CD14-positive monocyte (primary cell): ENCODE measurements around the gene COL21A1. TPM values are rescaled to one million over a fixed set of nuclear protein-coding genes. Genes with fewer than 3 reads are reported as not detected.

Source experiments
- DNase-seq, 3 donors: peaks; one replicate each; pipeline ENCODE4 v3.0.0-alpha.2; 2011 to 2022
- H2AFZ ChIP-seq: 2 replicates; pipeline ENCODE4 v1.6.0; 2012; ENCODE audit warnings: mild to moderate bottlenecking, low read depth, low read length, inconsistent platforms; ENCODE audit not compliant: insufficient read depth, poor library complexity, severe bottlenecking
- H3K27ac ChIP-seq, 2 donors: 1 replicate in 1 of 2; 2 replicates in 1 of 2; pipeline ENCODE4 v1.5.1; 2012 to 2013; ENCODE audit warnings: low read length in 2 of 2, control low read depth in 1 of 2, inconsistent platforms in 1 of 2, low read depth in 1 of 2, mild to moderate bottlenecking in 1 of 2
- H3K27me3 ChIP-seq, 2 donors: one replicate each; pipeline versions ENCODE4 v1.6.0 to v1.6.1; 2011 to 2013; ENCODE audit warnings: low read length in 2 of 2; ENCODE audit not compliant: control insufficient read depth in 2 of 2, insufficient read depth in 2 of 2
- H3K36me3 ChIP-seq, 2 donors: replicated peaks in 1 of 2; 1 replicate in 1 of 2; 2 replicates in 1 of 2; pipeline versions ENCODE4 v1.5.1 to v1.6.1; 2012 to 2013; ENCODE audit warnings: low read length in 2 of 2, control low read depth in 1 of 2, inconsistent platforms in 1 of 2, mild to moderate bottlenecking in 1 of 2; ENCODE audit not compliant: insufficient read depth in 2 of 2, control insufficient read depth in 1 of 2
- H3K4me1 ChIP-seq, 2 donors: 1 replicate in 1 of 2; 2 replicates in 1 of 2; pipeline versions ENCODE4 v1.5.1 to v1.6.1; 2012 to 2013; ENCODE audit warnings: low read length in 2 of 2, control low read depth in 1 of 2, inconsistent platforms in 1 of 2, mild to moderate bottlenecking in 1 of 2, moderate library complexity in 1 of 2; ENCODE audit not compliant: insufficient read depth in 2 of 2, control insufficient read depth in 1 of 2
- H3K4me2 ChIP-seq: replicated peaks from 2 replicates; pipeline ENCODE3; 2012; ENCODE audit warnings: low read length, moderate library complexity, mild to moderate bottlenecking; ENCODE audit not compliant: poor library complexity, severe bottlenecking; ENCODE audit errors: extremely low read depth
- H3K4me3 ChIP-seq, 3 experiments: fragments of 200-600 bp in 1 of 3; sonication (generic) in 1 of 3; replicated peaks in 1 of 3; 1 replicate in 2 of 3; 2 replicates in 1 of 3; pipeline ENCODE4 v1.5.1; 2011 to 2013; ENCODE audit warnings: low read length in 3 of 3, mild to moderate bottlenecking in 3 of 3, control low read depth in 2 of 3, low read depth in 2 of 3, inconsistent platforms in 1 of 3, moderate library complexity in 1 of 3
- H3K79me2 ChIP-seq: 2 replicates; pipeline ENCODE4 v1.6.0; 2012; ENCODE audit warnings: mild to moderate bottlenecking, control low read depth, inconsistent platforms, low read length, moderate library complexity; ENCODE audit not compliant: insufficient read depth
- H3K9ac ChIP-seq: 2 replicates; pipeline ENCODE4 v1.6.0; 2017; ENCODE audit warnings: low read length, mild to moderate bottlenecking; ENCODE audit not compliant: insufficient read depth, poor library complexity, severe bottlenecking
- H3K9me3 ChIP-seq, 2 donors: replicated peaks in 1 of 2; 1 replicate in 1 of 2; 2 replicates in 1 of 2; pipeline versions ENCODE4 v1.5.1 to v1.6.1; 2012 to 2013; ENCODE audit warnings: low read length in 2 of 2, control low read depth in 1 of 2; ENCODE audit not compliant: control insufficient read depth in 1 of 2, insufficient read depth in 1 of 2
- H4K20me1 ChIP-seq: 2 replicates; pipeline ENCODE4 v1.6.0; 2012; ENCODE audit warnings: mild to moderate bottlenecking, low read length, control low read depth, moderate library complexity; ENCODE audit not compliant: insufficient read depth
- H3K27ac Mint-ChIP-seq, 7 donors: one replicate each; pipeline ENCODE4 v1.8.0; 2020; ENCODE audit warnings: mild to moderate bottlenecking in 7 of 7, mixed read lengths in 7 of 7, moderate library complexity in 6 of 7, inconsistent platforms in 2 of 7
- H3K27me3 Mint-ChIP-seq, 3 donors: one replicate each; pipeline ENCODE4 v1.8.0; 2021 to 2022; ENCODE audit warnings: low read depth in 3 of 3, mild to moderate bottlenecking in 3 of 3, mixed read lengths in 3 of 3, moderate library complexity in 3 of 3, inconsistent platforms in 1 of 3
- H3K36me3 Mint-ChIP-seq, 2 donors: one replicate each; pipeline ENCODE4 v1.8.0; 2020; ENCODE audit warnings: mixed read lengths in 2 of 2, inconsistent platforms in 1 of 2, mild to moderate bottlenecking in 1 of 2
- H3K4me1 Mint-ChIP-seq: one replicate; pipeline ENCODE4 v1.8.0; 2020; ENCODE audit warnings: mild to moderate bottlenecking, mixed read lengths
- H3K4me3 Mint-ChIP-seq, 2 donors: one replicate each; pipeline ENCODE4 v1.8.0; 2020; ENCODE audit warnings: mild to moderate bottlenecking in 2 of 2, mixed read lengths in 2 of 2, moderate library complexity in 1 of 2
- H3K9me3 Mint-ChIP-seq, 7 donors: one replicate each; pipeline ENCODE4 v1.8.0; 2020 to 2022; ENCODE audit warnings: mixed read lengths in 7 of 7, mild to moderate bottlenecking in 6 of 7, moderate library complexity in 6 of 7, inconsistent platforms in 2 of 7
- WGBS: methylation state at CpG from one replicate; pipeline ENCODE4 v1.1.5; 2013; ENCODE audit warnings: missing lambda C conversion rate; ENCODE audit not compliant: insufficient coverage; 5-methylcytosine and 5-hydroxymethylcytosine counted together
- intact Hi-C, 2 donors: fragments of 100-400 bp; cut with micrococcal nuclease; formaldehyde crosslinking; loops; one replicate each; pipeline versions ENCODE4 v1.15.0 to v1.15.1; 2023
- polyA plus RNA-seq, 3 donors: library from polyadenylated mRNA; depleted of rRNA in 1 of 3; unstranded in 2 of 3; stranded (reverse) in 1 of 3; fragments of 300-500 nt in 2 of 3; fragments of >200 nt in 1 of 3; fragmentation: Illumina TruSeq in 2 of 3; gene quantifications; 1 replicate in 2 of 3; 2 replicates in 1 of 3; pipeline ENCODE4 v1.2.3, GENCODE V29; 2012 to 2021
- TF ChIP-seq, protein P1 (sequence below): fragments of 200-600 bp; IDR thresholded peaks from one replicate; pipeline ENCODE4 v1.8.0; 2022; ENCODE audit warnings: antibody characterized with exemption, mild to moderate bottlenecking

The COL21A1 gene
- polyA plus RNA-seq, 3 donors: 0.03 TPM; not detected in 2

- Mint-ChIP-seq H3K36me3 (no peaks in the 10 kb centered on the region), H3K27ac (no peak overlapping the region), H3K4me3 (no peak overlapping the region), H3K4me1 (no peaks in the 10 kb centered on the region), H3K9me3 (peaks cover 0 to 1% (median 0%) of the 10 kb centered on the region in 7 donors), H3K27me3 (peaks cover 0 to 5% (median 4%) of the 10 kb centered on the region in 3 donors)
- Histone ChIP-seq H3K36me3 (no peaks in the 10 kb centered on the region), H3K27ac (no peak overlapping the region), H3K9ac (no peak overlapping the region), H3K4me1 (no peaks in the 10 kb centered on the region), H3K9me3 (no peaks in the 10 kb centered on the region), H3K4me2 (no peak overlapping the region), H3K4me3 (no peak overlapping the region), H4K20me1 (no peaks in the 10 kb centered on the region), H2AFZ (no peak overlapping the region), H3K79me2 (no peaks in the 10 kb centered on the region), H3K27me3 (no peaks in the 10 kb centered on the region)
- no CpG with 5 or more reads among the region's 2 CpGs for WGBS
- no peak for DNase-seq
- intact Hi-C loops: no loop called here
- TF ChIP-seq, protein P1, sequence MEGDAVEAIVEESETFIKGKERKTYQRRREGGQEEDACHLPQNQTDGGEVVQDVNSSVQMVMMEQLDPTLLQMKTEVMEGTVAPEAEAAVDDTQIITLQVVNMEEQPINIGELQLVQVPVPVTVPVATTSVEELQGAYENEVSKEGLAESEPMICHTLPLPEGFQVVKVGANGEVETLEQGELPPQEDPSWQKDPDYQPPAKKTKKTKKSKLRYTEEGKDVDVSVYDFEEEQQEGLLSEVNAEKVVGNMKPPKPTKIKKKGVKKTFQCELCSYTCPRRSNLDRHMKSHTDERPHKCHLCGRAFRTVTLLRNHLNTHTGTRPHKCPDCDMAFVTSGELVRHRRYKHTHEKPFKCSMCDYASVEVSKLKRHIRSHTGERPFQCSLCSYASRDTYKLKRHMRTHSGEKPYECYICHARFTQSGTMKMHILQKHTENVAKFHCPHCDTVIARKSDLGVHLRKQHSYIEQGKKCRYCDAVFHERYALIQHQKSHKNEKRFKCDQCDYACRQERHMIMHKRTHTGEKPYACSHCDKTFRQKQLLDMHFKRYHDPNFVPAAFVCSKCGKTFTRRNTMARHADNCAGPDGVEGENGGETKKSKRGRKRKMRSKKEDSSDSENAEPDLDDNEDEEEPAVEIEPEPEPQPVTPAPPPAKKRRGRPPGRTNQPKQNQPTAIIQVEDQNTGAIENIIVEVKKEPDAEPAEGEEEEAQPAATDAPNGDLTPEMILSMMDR: no peak
These were observed 20.1 kb downstream of the COL21A1 start for GRCh38 chr6:56227071-56227879.

DNA sequence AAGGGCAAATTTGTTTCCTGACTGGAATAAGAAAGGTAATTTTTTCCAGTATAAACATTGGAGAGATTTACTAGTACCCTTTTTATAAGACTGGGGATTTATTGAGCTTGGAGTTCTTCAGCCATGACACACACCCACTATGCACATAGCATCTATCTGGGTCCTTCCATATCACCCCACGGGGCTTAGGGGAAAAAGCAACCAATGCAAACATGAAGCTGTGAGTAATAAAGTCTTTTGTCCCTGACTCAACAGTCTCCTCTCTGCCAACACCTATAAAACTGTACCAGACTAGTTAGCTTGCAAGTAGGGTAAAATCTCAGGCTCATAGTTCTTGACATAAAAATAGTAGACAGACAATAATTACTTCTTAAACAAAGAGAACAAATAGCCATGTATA, 23.4 kb downstream of the COL21A1 start:
- Histone ChIP-seq H3K9me3 (no peaks in the 10 kb centered on the region), H3K4me3 (no peak overlapping the region), H3K79me2 (no peaks in the 10 kb centered on the region), H3K4me1 (no peaks in the 10 kb centered on the region), H3K4me2 (no peak overlapping the region), H3K27me3 (no peaks in the 10 kb centered on the region), H2AFZ (no peak overlapping the region), H3K9ac (no peak overlapping the region), H3K27ac (no peak overlapping the region), H3K36me3 (no peaks in the 10 kb centered on the region), H4K20me1 (no peaks in the 10 kb centered on the region)
- intact Hi-C loops: no loop called here
- Mint-ChIP-seq H3K27ac (no peak overlapping the region), H3K4me1 (no peaks in the 10 kb centered on the region), H3K27me3 (peaks cover 2 to 8% (median 5%) of the 10 kb centered on the region in 3 donors), H3K36me3 (no peaks in the 10 kb centered on the region), H3K4me3 (no peak overlapping the region), H3K9me3 (peaks cover 0 to 1% (median 0%) of the 10 kb centered on the region in 7 donors)
- TF ChIP-seq, protein P1: no peak
- no CpG with 5 or more reads among the region's 1 CpG for WGBS
- no peak for DNase-seq
